Measurements from ENCODE around the gene NDUFB10.
"Not testable (repeated sequence)": the region's sequence is repeated elsewhere in the genome, so short reads cannot be mapped to it uniquely, and the experiment has no call there.

Gene NDUFB10

DNA sequence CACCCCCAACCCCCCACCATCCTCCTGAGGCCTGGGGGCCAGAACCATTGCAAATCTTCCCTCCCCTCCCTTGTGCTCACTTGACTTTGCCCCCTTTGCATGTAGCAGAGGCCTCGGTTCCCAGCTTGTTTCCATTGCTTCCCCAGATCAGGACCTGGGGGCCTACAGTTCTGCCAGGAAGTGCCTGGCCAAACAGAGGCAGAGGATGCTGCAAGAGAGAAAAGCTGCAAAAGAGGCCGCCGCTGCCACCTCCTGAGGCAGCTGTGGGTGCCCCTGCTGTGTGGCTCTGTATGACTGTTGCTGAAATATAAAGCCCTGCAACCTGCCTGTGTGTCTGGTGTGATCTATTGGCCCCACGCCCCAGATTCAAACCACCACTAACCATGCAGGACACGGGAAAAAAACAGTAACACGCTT lies 2.3 kb downstream of the NDUFB10 start:
- H3K4me3 ChIP-seq (ENCODE audit: low read depth, low read length) = no peak overlapping the region
- DNase-seq (ENCODE audit: low read depth) = no peak
- no peak for TF ChIP-seq CTCF (conservative IDR thresholded peaks at IDR 0.05; ENCODE audit: low read depth, low read length)

- H3K4me3 ChIP-seq (ENCODE audit: low read depth, low read length) = peak overlapping the region; percentile 39
- DNase-seq (ENCODE audit: low read depth) = not testable (repeated sequence)
Measured at GRCh38 chr16:1962161-1963153, 3.1 kb downstream of the NDUFB10 start.

DNA sequence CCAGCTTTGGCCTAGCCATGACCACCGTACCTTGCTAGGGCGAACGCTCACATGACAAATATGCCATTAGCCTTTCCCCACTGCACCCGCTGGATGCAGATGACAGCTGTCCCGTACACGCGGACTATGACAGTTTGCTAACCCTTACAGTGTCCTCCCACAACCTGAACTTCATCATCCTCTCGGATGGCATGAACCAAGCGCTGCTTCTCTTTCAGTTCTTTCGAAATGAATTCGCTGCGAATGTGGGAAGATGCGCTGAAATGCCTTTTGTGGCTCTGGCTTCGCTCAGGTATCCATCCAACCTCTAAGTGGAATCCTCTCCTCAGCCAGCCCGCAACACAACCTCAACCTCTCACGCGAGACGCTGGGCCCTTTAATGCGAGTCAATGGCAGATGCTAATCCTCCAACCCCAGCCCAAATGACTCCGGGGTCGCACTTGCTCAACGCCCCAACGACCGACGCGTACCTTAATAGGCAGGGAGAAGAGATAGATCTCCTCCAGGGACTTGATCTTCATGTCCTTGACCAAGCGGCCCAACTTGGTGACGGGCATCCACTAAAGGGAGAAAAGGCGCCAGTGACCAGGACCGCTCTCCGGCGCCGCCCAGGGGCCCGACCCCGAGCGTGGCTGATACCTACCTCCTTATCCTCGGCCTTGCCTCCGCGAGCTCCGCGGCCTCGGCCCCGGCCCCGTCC lies 4.6 kb downstream of the NDUFB10 start:
- peak; percentile 41 for DNase-seq (ENCODE audit: low read depth)
- H3K4me3 ChIP-seq (ENCODE audit: low read depth, low read length) = peak overlapping the region; percentile 95
- TF ChIP-seq CTCF (conservative IDR thresholded peaks at IDR 0.05; ENCODE audit: low read depth, low read length) = peak; percentile 26

GRCh38 chr16:1964506-1965395 lies 5.4 kb downstream of the NDUFB10 start, which contains the start of gene RPS2:
Gene RPS2 (minus strand): TSS chr16:1964826. CDS start chr16:1964625, 201 bp downstream.
- DNase-seq (ENCODE audit: low read depth) = peak; percentile 99
- no peak for TF ChIP-seq CTCF (conservative IDR thresholded peaks at IDR 0.05; ENCODE audit: low read depth, low read length)
- H3K4me3 ChIP-seq (ENCODE audit: low read depth, low read length) = peak within 1 kb of the TSS; percentile 95

- DNase-seq (ENCODE audit: low read depth) = no peak
- no peak for TF ChIP-seq CTCF (conservative IDR thresholded peaks at IDR 0.05; ENCODE audit: low read depth, low read length)
- peak overlapping the region; percentile 95 for H3K4me3 ChIP-seq (ENCODE audit: low read depth, low read length)
Measured at GRCh38 chr16:1965396-1966001, 6.2 kb downstream of the NDUFB10 start.

DNA sequence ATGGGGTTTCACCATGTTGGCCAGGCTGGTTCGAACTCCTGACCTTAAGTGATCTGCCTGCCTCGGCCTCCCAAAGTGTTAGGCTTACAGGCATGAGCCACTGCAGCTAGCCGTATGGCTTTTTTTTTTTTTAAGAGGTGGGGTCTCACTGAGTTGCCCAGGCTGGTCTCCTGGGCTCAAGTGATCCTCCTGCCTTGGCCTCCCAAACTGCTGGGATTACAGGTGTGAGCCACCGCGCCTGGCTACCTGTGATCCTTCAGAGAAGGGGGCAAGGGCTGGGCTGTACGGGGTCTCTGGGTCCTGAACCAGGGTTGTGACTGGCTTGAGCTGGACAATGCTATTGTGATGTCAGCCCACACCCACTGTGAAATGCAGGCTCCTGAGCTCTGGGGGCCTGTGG lies 7.1 kb downstream of the NDUFB10 start, which contains the start of gene RNF151:
RNF151 (plus strand) TSS at position 397 of the 400 bp plus-strand sequence. CDS start 26 bp downstream, outside the sequence.
- DNase-seq (ENCODE audit: low read depth) = no peak
- peak within 1 kb of the TSS; percentile 95 for H3K4me3 ChIP-seq (ENCODE audit: low read depth, low read length)
- TF ChIP-seq CTCF (conservative IDR thresholded peaks at IDR 0.05; ENCODE audit: low read depth, low read length) = no peak

Data from choroid plexus epithelial cell (primary cell).